B cell (primary cell): ENCODE data around the gene ABHD14A. TPM values are rescaled to one million over a fixed set of nuclear protein-coding genes. Genes with fewer than 3 reads are reported as not detected.

ENCODE experiments used
- ATAC-seq: fragments of 200-7000 bp; cut with Tn5 transposase; one replicate; pipeline ENCODE4 v1.10.0; 2021; ENCODE audit warnings: low read depth, mild to moderate bottlenecking, moderate number of reproducible peaks, moderate library complexity
- CTCF ChIA-PET: fragments of 350-600 bp; sonication (Branson Sonifier 250); formaldehyde crosslinking; loops from one replicate; lab custom pipeline; 2021; ENCODE audit warnings: antibody characterized with exemption, inconsistent platforms; lab: Charles Lee
- POLR2A ChIA-PET: fragments of 350-600 bp; sonication (Branson Sonifier 250); formaldehyde crosslinking; loops from one replicate; lab custom pipeline; 2021; ENCODE audit warnings: antibody characterized with exemption; lab: Charles Lee
- DNase-seq: peaks from one replicate; pipeline ENCODE4 v3.0.0; 2013
- H2AFZ ChIP-seq: 2 replicates; pipeline ENCODE4 v1.6.1; 2012; ENCODE audit warnings: mild to moderate bottlenecking, low read depth, low read length; ENCODE audit not compliant: insufficient read depth, poor library complexity, severe bottlenecking
- H3K27ac ChIP-seq, 2 donors: 1 replicate in 1 of 2; 2 replicates in 1 of 2; pipeline ENCODE4 v1.5.1; 2012 to 2013; ENCODE audit warnings: low read length in 2 of 2, mild to moderate bottlenecking in 2 of 2, moderate library complexity in 1 of 2
- H3K27me3 ChIP-seq, 4 experiments: fragments of 200-600 bp in 1 of 4; sonication (generic) in 1 of 4; replicated peaks in 1 of 4; 1 replicate in 2 of 4; 2 replicates in 2 of 4; pipeline versions ENCODE4 v1.6.1 to v1.7.0; 2013 to 2016; ENCODE audit warnings: low read length in 3 of 4, mild to moderate bottlenecking in 2 of 4, mixed read lengths in 1 of 4, moderate library complexity in 1 of 4; ENCODE audit not compliant: insufficient read depth in 4 of 4, control insufficient read depth in 3 of 4; ENCODE audit errors: control extremely low read depth in 1 of 4
- H3K36me3 ChIP-seq, 2 experiments: replicated peaks in 1 of 2; 1 replicate in 1 of 2; 2 replicates in 1 of 2; pipeline versions ENCODE4 v1.6.1 to v1.7.1; 2013; ENCODE audit warnings: low read length in 1 of 2; ENCODE audit not compliant: insufficient read depth in 2 of 2, control insufficient read depth in 1 of 2; ENCODE audit errors: control extremely low read depth in 1 of 2, extremely low read depth in 1 of 2
- H3K4me1 ChIP-seq, 2 donors: fragments of 200-600 bp in 1 of 2; sonication (generic) in 1 of 2; 1 replicate in 1 of 2; 2 replicates in 1 of 2; pipeline versions ENCODE4 v1.5.1 to v1.6.1; 2013 to 2017; ENCODE audit warnings: low read length in 2 of 2; ENCODE audit not compliant: control insufficient read depth in 2 of 2, insufficient read depth in 2 of 2
- H3K4me2 ChIP-seq: replicated peaks from 2 replicates; pipeline ENCODE3; 2012; ENCODE audit warnings: mild to moderate bottlenecking, low read depth, low read length; ENCODE audit not compliant: poor library complexity, severe bottlenecking
- H3K4me3 ChIP-seq, 5 experiments: fragments of 200-600 bp in 1 of 5; sonication (generic) in 1 of 5; 1 replicate in 3 of 5; 2 replicates in 2 of 5; pipeline versions ENCODE4 v1.5.1 to v1.7.0; 2011 to 2016; ENCODE audit warnings: low read length in 4 of 5, mild to moderate bottlenecking in 4 of 5, low read depth in 2 of 5, control low read depth in 1 of 5, moderate library complexity in 1 of 5; ENCODE audit not compliant: insufficient read depth in 1 of 5; ENCODE audit errors: control extremely low read depth in 1 of 5, extremely low read depth in 1 of 5
- H3K79me2 ChIP-seq: fragments of 200-600 bp; sonication (generic); one replicate; pipeline ENCODE4 v1.6.0; 2016; ENCODE audit warnings: low read length; ENCODE audit not compliant: control insufficient read depth, insufficient read depth
- H3K9ac ChIP-seq: fragments of 200-600 bp; sonication (generic); 2 replicates; pipeline ENCODE4 v1.6.1; 2017; ENCODE audit warnings: mild to moderate bottlenecking, low read length, moderate library complexity
- H3K9me3 ChIP-seq, 3 donors: one replicate each; pipeline versions ENCODE4 v1.6.1 to v1.7.1; 2013; ENCODE audit warnings: low read length in 2 of 3; ENCODE audit not compliant: control insufficient read depth in 2 of 3, insufficient read depth in 1 of 3; ENCODE audit errors: control extremely low read depth in 1 of 3
- H4K20me1 ChIP-seq: 2 replicates; pipeline ENCODE4 v1.6.0; 2012; ENCODE audit warnings: mild to moderate bottlenecking, low read length; ENCODE audit not compliant: insufficient read depth, control insufficient read depth, poor library complexity, severe bottlenecking
- H3K27ac Mint-ChIP-seq: one replicate; pipeline ENCODE4 v1.8.0; 2021; ENCODE audit warnings: mixed read lengths
- H3K27me3 Mint-ChIP-seq: one replicate; pipeline ENCODE4 v1.8.0; 2021; ENCODE audit warnings: mixed read lengths
- H3K4me1 Mint-ChIP-seq: one replicate; pipeline ENCODE4 v1.8.0; 2021; ENCODE audit warnings: mixed read lengths
- H3K4me3 Mint-ChIP-seq: one replicate; pipeline ENCODE4 v1.8.0; 2021; ENCODE audit warnings: mixed read lengths
- H3K9me3 Mint-ChIP-seq: one replicate; pipeline ENCODE4 v1.8.0; 2022; ENCODE audit warnings: mixed read lengths; ENCODE audit not compliant: insufficient read depth
- CTCF ChIP-seq: fragments of 200-600 bp; IDR thresholded peaks from one replicate; pipeline ENCODE4 v1.8.0; 2022; ENCODE audit warnings: antibody characterized with exemption, mild to moderate bottlenecking
- EZH2 ChIP-seq: IDR thresholded peaks from 2 replicates; pipeline ENCODE4 v1.6.1; 2012; ENCODE audit warnings: borderline replicate concordance, low read depth, mild to moderate bottlenecking, moderate library complexity, low read length; ENCODE audit not compliant: insufficient read depth, poor library complexity, severe bottlenecking
- WGBS: methylation state at CpG from one replicate; pipeline ENCODE4 v1.1.5; 2013; ENCODE audit warnings: missing lambda C conversion rate; ENCODE audit not compliant: insufficient coverage; 5-methylcytosine and 5-hydroxymethylcytosine counted together
- intact Hi-C: fragments of 100-400 bp; cut with micrococcal nuclease; formaldehyde crosslinking; loops from one replicate; pipeline ENCODE4 v1.10.0; 2022
- polyA plus RNA-seq: library from polyadenylated mRNA; depleted of rRNA; stranded (reverse); fragments of >200 nt; gene quantifications from 2 replicates; pipeline ENCODE4 v1.2.3, GENCODE V29; 2012
- total RNA-seq, 2 donors: library from RNA; stranded (reverse); fragments of 120-200 nt in 1 of 2; gene quantifications; 1 replicate in 1 of 2; 2 replicates in 1 of 2; pipeline versions ENCODE4 v1.2.3 to v1.2.4, GENCODE V29; 2013 to 2022

Gene ABHD14A
- total and polyA plus RNA-seq, 2 donors (not counting 1 experiment from before 2014, with no cell fraction given) = 11.9 to 28.8 TPM

- POLR2A ChIA-PET = interaction anchor here (0.5 kb wide), 1 partner anchor 29 kb away, joined by 6 read pairs; no protein-coding TSS in a partner anchor
Observed at GRCh38 chr3:51953445-51953844, 21.4 kb upstream of the ABHD14A start.

More at GRCh38 chr3:51953445-51953844, 21.4 kb upstream of the ABHD14A start:
- H3K27ac ChIP-seq = no peak overlapping the region
- Mint-ChIP-seq H3K4me3 (no peak overlapping the region), H3K4me1 (peaks cover 5% of the 10 kb centered on the region), H3K27me3 (peaks cover 17% of the 10 kb centered on the region), H3K9me3 (no peaks in the 10 kb centered on the region), H3K27ac (no peak overlapping the region)
- no peak overlapping the region for H3K9ac ChIP-seq
- H3K4me1 ChIP-seq = peaks cover 7 to 10% of the 10 kb centered on the region in 2 donors
- H3K27me3 ChIP-seq = peaks cover 0 to 27% (median 15%) of the 10 kb centered on the region in 4 experiments
- H3K4me3 ChIP-seq = no peak overlapping the region
- 86% methylated on average over 1 of the region's 3 CpGs for WGBS
- no peak overlapping the region for H2AFZ ChIP-seq
- H3K79me2 ChIP-seq = no peaks in the 10 kb centered on the region
- TF ChIP-seq EZH2 = no peak
- no peak for TF ChIP-seq CTCF
- DNase-seq = no peak
- CTCF ChIA-PET = interaction anchor here (1.2 kb wide), 1 partner anchor 20 kb away, joined by 4 read pairs; the partner anchor contains the start of gene ABHD14B
- intact Hi-C loops = no loop called here
- ATAC-seq = no peak
- no peak overlapping the region for H3K4me2 ChIP-seq
- peaks cover 0 to 6% (median 0%) of the 10 kb centered on the region in 3 donors for H3K9me3 ChIP-seq
- H4K20me1 ChIP-seq = no peaks in the 10 kb centered on the region
- no peaks in the 10 kb centered on the region for H3K36me3 ChIP-seq
